HG02759 (cell line): ENCODE results near the gene TEX35.

Source experiments
- ATAC-seq: cut with Tn5 transposase; IDR thresholded peaks from one replicate; pipeline ENCODE4 v1.9.1; 2021; ENCODE audit warnings: mild to moderate bottlenecking, moderate library complexity; ENCODE audit not compliant: unreplicated experiment

TEX35 gene

GRCh38 chr1:178512566-178513277, at the start of gene TEX35:
TEX35 (plus strand) TSS chr1:178513109; CDS start chr1:178513189, 80 bp downstream.
- no peak for ATAC-seq

- ATAC-seq = no peak
These were observed 48.8 kb upstream of the TEX35 start for GRCh38 chr1:178464141-178464540.

GRCh38 chr1:178464566-178464965, 48.3 kb upstream of the TEX35 start:
- no peak for ATAC-seq

GRCh38 chr1:178465011-178465410, 47.9 kb upstream of the TEX35 start:
- ATAC-seq = no peak

GRCh38 chr1:178467837-178468236, 45.1 kb upstream of the TEX35 start:
- ATAC-seq = no peak

GRCh38 chr1:178470411-178470960, 42.4 kb upstream of the TEX35 start:
- no peak for ATAC-seq

- no peak for ATAC-seq
These were observed 40.4 kb upstream of the TEX35 start for GRCh38 chr1:178472531-178472930.

- ATAC-seq = no peak
These were observed 35.5 kb upstream of the TEX35 start for GRCh38 chr1:178477373-178477772.

GRCh38 chr1:178477841-178478240, 35.1 kb upstream of the TEX35 start:
- no peak for ATAC-seq

GRCh38 chr1:178483251-178483957, 29.5 kb upstream of the TEX35 start:
- ATAC-seq = no peak

GRCh38 chr1:178484698-178485225, 28.1 kb upstream of the TEX35 start:
- no peak for ATAC-seq

- ATAC-seq = no peak
These were observed 27.3 kb upstream of the TEX35 start for GRCh38 chr1:178485541-178485981.

GRCh38 chr1:178486100-178487069, 26.5 kb upstream of the TEX35 start:
- ATAC-seq = no peak

GRCh38 chr1:178487070-178487615, 25.8 kb upstream of the TEX35 start:
- ATAC-seq = no peak

- ATAC-seq = no peak
These were observed 24.5 kb upstream of the TEX35 start for GRCh38 chr1:178488393-178488792.

GRCh38 chr1:178489399-178489798, 23.5 kb upstream of the TEX35 start:
- ATAC-seq = no peak

- ATAC-seq = no peak
These were observed 22.8 kb upstream of the TEX35 start for GRCh38 chr1:178490136-178490535.

GRCh38 chr1:178490967-178491366, 21.9 kb upstream of the TEX35 start:
- ATAC-seq = no peak

- ATAC-seq = no peak
These were observed 21.2 kb upstream of the TEX35 start for GRCh38 chr1:178491721-178492120.

GRCh38 chr1:178492341-178492740, 20.6 kb upstream of the TEX35 start:
- ATAC-seq = no peak
